CD4-positive, alpha-beta memory T cell (primary cell): ENCODE measurements around the gene BTAF1. TPM values are rescaled to one million over a fixed set of nuclear protein-coding genes. Genes with fewer than 3 reads are reported as not detected.
A peak's percentile ranks its signal among the peaks of the same experiment; 100 is the strongest.

Experiments used
- CTCF ChIA-PET: fragments of 350-600 bp; sonication (Branson Sonifier 250); formaldehyde crosslinking; loops from one replicate; lab custom pipeline; 2021; ENCODE audit warnings: inconsistent platforms; ENCODE audit not compliant: partially characterized antibody; lab: Charles Lee
- POLR2A ChIA-PET: fragments of 350-600 bp; sonication (Branson Sonifier 250); formaldehyde crosslinking; loops from one replicate; lab custom pipeline; 2021; ENCODE audit not compliant: partially characterized antibody; lab: Charles Lee
- DNase-seq, 5 donors: peaks; one replicate each; pipeline versions ENCODE4 v3.0.0 to v3.0.0-alpha.2; 2020 to 2022; ENCODE audit warnings: mixed read lengths in 1 of 5
- H3K27ac ChIP-seq: one replicate; pipeline ENCODE4 v1.7.0; 2013; ENCODE audit warnings: low read depth, low read length
- H3K27me3 ChIP-seq: 2 replicates; pipeline ENCODE4 v1.7.0; 2013; ENCODE audit warnings: mild to moderate bottlenecking, low read length, moderate library complexity; ENCODE audit not compliant: insufficient read depth
- H3K36me3 ChIP-seq: 2 replicates; pipeline ENCODE4 v1.7.0; 2013; ENCODE audit warnings: mild to moderate bottlenecking, low read length, moderate library complexity; ENCODE audit not compliant: insufficient read depth
- H3K4me1 ChIP-seq: 2 replicates; pipeline ENCODE4 v1.7.0; 2013; ENCODE audit warnings: mild to moderate bottlenecking, low read length, moderate library complexity; ENCODE audit not compliant: insufficient read depth
- H3K4me3 ChIP-seq, 2 donors: one replicate each; pipeline ENCODE4 v1.7.0; 2013; ENCODE audit warnings: low read length in 2 of 2, mild to moderate bottlenecking in 1 of 2
- H3K9me3 ChIP-seq, 2 donors: one replicate each; pipeline ENCODE4 v1.7.0; 2013; ENCODE audit warnings: low read length in 2 of 2, control low read depth in 1 of 2; ENCODE audit not compliant: control insufficient read depth in 1 of 2
- H3K27ac Mint-ChIP-seq, 7 donors: one replicate each; pipeline ENCODE4 v1.8.0; 2020 to 2021; ENCODE audit warnings: mixed read lengths in 7 of 7, mild to moderate bottlenecking in 6 of 7, inconsistent platforms in 3 of 7, moderate library complexity in 3 of 7
- H3K27me3 Mint-ChIP-seq, 2 donors: one replicate each; pipeline ENCODE4 v1.8.0; 2020 to 2021; ENCODE audit warnings: mixed read lengths in 2 of 2
- H3K36me3 Mint-ChIP-seq, 2 donors: one replicate each; pipeline ENCODE4 v1.8.0; 2020 to 2021; ENCODE audit warnings: mixed read lengths in 2 of 2, inconsistent platforms in 1 of 2, mild to moderate bottlenecking in 1 of 2
- H3K4me1 Mint-ChIP-seq, 4 donors: one replicate each; pipeline ENCODE4 v1.8.0; 2020 to 2021; ENCODE audit warnings: mixed read lengths in 4 of 4, mild to moderate bottlenecking in 1 of 4
- H3K4me3 Mint-ChIP-seq, 8 donors: one replicate each; pipeline ENCODE4 v1.8.0; 2020 to 2021; ENCODE audit warnings: mixed read lengths in 8 of 8, mild to moderate bottlenecking in 7 of 8, moderate library complexity in 6 of 8, inconsistent platforms in 3 of 8
- H3K9me3 Mint-ChIP-seq, 8 donors: one replicate each; pipeline ENCODE4 v1.8.0; 2020 to 2021; ENCODE audit warnings: mixed read lengths in 8 of 8, mild to moderate bottlenecking in 5 of 8, inconsistent platforms in 3 of 8, moderate library complexity in 1 of 8
- intact Hi-C: fragments of 100-400 bp; cut with micrococcal nuclease; formaldehyde crosslinking; loops from one replicate; pipeline ENCODE4 v1.15.1; 2023
- polyA plus RNA-seq, 2 donors: library from polyadenylated mRNA; unstranded; fragments of 300-500 nt; fragmentation: Illumina TruSeq; gene quantifications; one replicate each; pipeline ENCODE4 v1.2.3, GENCODE V29; 2021
- total RNA-seq, 2 experiments: library from RNA; stranded (reverse); gene quantifications; one replicate each; pipeline ENCODE4 v1.2.3, GENCODE V29; 2021

Gene BTAF1
- total and polyA plus RNA-seq, 4 experiments from 2014 or later: 6.0 to 76.9 (median 41.5) TPM

DNA sequence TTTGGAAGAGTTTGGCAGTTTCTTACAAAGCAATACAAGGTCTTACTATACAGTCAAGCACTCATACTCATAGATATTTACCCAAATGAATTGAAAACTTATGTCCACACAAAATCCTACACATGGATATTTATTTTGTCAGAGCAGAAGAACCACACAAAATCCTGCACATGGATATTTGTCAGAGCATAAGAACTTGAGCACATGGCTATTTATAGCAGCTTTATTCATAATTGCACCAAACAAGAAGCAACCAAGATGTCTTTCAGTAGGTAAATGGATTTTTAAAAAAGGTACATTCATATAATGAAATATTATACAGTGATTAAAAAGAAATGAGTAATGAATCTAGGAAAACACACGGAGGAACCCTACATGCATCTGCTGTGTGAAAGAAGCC, 115.4 kb downstream of the BTAF1 start:
- Mint-ChIP-seq H3K36me3 (peaks cover 1 to 6% of the 10 kb centered on the region in 2 donors), H3K9me3 (peaks cover 0 to 2% (median 0%) of the 10 kb centered on the region in 8 donors), H3K27me3 (no peaks in the 10 kb centered on the region), H3K27ac (no peak overlapping the region), H3K4me3 (no peak overlapping the region), H3K4me1 (no peaks in the 10 kb centered on the region)
- H3K27me3 ChIP-seq: no peaks in the 10 kb centered on the region
- no peak overlapping the region for H3K4me3 ChIP-seq
- no peak overlapping the region for H3K27ac ChIP-seq
- no peaks in the 10 kb centered on the region for H3K9me3 ChIP-seq
- no peaks in the 10 kb centered on the region for H3K36me3 ChIP-seq
- POLR2A ChIA-PET: no interaction called here
- no peaks in the 10 kb centered on the region for H3K4me1 ChIP-seq
- no peak for DNase-seq
- CTCF ChIA-PET: no interaction called here
- intact Hi-C loops: no loop called here

DNA sequence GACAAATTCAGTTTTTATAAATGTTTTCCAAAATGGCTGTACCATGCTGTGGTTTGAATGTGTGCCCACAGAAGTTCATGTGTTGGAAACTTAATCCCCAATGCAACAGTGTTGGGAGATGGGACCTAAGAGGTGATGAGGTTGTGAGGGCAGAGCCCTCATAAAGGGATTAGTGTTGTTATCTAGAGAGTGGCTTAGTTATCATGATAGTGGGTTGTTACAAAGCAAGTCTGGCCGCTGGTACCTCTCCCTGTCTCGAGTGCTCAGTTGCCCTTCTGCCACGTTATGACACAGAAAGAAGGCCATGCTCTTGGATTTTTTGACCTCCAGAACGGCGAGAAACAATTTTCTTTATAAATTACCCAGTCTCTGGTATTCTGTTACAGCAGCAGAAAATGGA, 119.0 kb downstream of the BTAF1 start:
- ChIA-PET CTCF (no interaction called here), POLR2A (no interaction called here)
- no peak for DNase-seq
- Histone ChIP-seq H3K9me3 (no peaks in the 10 kb centered on the region), H3K4me1 (peaks cover 1% of the 10 kb centered on the region), H3K36me3 (no peaks in the 10 kb centered on the region), H3K27ac (no peak overlapping the region), H3K4me3 (no peak overlapping the region), H3K27me3 (no peaks in the 10 kb centered on the region)
- intact Hi-C loops: no loop called here
- Mint-ChIP-seq H3K36me3 (no peaks in the 10 kb centered on the region), H3K4me3 (no peak overlapping the region), H3K27ac (no peak overlapping the region), H3K4me1 (peaks cover 0 to under 1% (median under 1%) of the 10 kb centered on the region in 4 donors), H3K27me3 (no peaks in the 10 kb centered on the region), H3K9me3 (peaks cover 0 to 2% (median 0%) of the 10 kb centered on the region in 8 donors)

- Mint-ChIP-seq H3K27ac (no peak overlapping the region), H3K9me3 (peaks cover 0 to 2% (median 0%) of the 10 kb centered on the region in 8 donors), H3K4me3 (no peak overlapping the region), H3K27me3 (no peaks in the 10 kb centered on the region), H3K4me1 (peaks cover 10 to 11% (median 10%) of the 10 kb centered on the region in 4 donors), H3K36me3 (no peaks in the 10 kb centered on the region)
- no peak overlapping the region for H3K27ac ChIP-seq
- ChIA-PET CTCF (no interaction called here), POLR2A (interaction anchor here (0.6 kb wide), 1 partner anchor 160 kb away, joined by 3 read pairs; no protein-coding TSS in a partner anchor)
- no peaks in the 10 kb centered on the region for H3K27me3 ChIP-seq
- H3K4me3 ChIP-seq: no peak overlapping the region
- H3K36me3 ChIP-seq: no peaks in the 10 kb centered on the region
- peaks cover 11% of the 10 kb centered on the region for H3K4me1 ChIP-seq
- H3K9me3 ChIP-seq: no peaks in the 10 kb centered on the region
- no peak for DNase-seq
- intact Hi-C loops: no loop called here
These were observed 122.1 kb downstream of the BTAF1 start for GRCh38 chr10:92045641-92046106.

DNA sequence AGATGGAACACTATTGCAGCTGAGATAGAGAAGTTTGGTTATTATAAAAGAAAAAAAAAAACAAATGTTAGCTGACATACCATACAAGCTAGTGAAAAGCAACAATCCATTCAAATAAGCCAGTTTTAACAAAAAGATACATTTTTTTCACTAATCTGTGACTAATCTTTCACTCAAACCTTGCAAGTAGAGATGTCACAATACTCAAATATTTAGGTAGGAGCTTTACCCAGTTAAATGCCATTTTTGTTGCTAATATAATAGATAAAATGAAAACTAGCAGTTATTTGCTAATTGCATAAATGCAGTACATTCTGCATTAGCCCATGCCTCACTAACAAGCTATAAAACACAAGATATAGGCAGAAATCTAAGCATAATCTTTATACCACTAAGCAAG, 123.6 kb downstream of the BTAF1 start:
- Histone ChIP-seq H3K27me3 (no peaks in the 10 kb centered on the region), H3K36me3 (no peaks in the 10 kb centered on the region), H3K4me1 (peaks cover 11% of the 10 kb centered on the region), H3K27ac (no peak overlapping the region), H3K4me3 (no peak overlapping the region), H3K9me3 (no peaks in the 10 kb centered on the region)
- DNase-seq: no peak
- no peak overlapping the region for H3K4me3 Mint-ChIP-seq
- H3K27me3 Mint-ChIP-seq: no peaks in the 10 kb centered on the region
- H3K4me1 Mint-ChIP-seq: peaks cover 10 to 11% (median 10%) of the 10 kb centered on the region in 4 donors
- H3K36me3 Mint-ChIP-seq: peaks cover 0 to 8% of the 10 kb centered on the region in 2 donors
- ChIA-PET POLR2A (no interaction called here), CTCF (interaction anchor here (0.9 kb wide), 1 partner anchor 41 kb away, joined by 3 read pairs; no protein-coding TSS in a partner anchor)
- H3K27ac Mint-ChIP-seq: peak overlapping the region in 1 of 7 donors; percentile 87
- peaks cover 0 to 2% (median 0%) of the 10 kb centered on the region in 8 donors for H3K9me3 Mint-ChIP-seq
- intact Hi-C loops: no loop called here

GRCh38 chr10:92052088-92052487, 128.5 kb downstream of the BTAF1 start:
- Histone ChIP-seq H3K27me3 (no peaks in the 10 kb centered on the region), H3K27ac (no peak overlapping the region), H3K36me3 (no peaks in the 10 kb centered on the region), H3K9me3 (no peaks in the 10 kb centered on the region), H3K4me1 (peaks cover 11% of the 10 kb centered on the region), H3K4me3 (no peak overlapping the region)
- Mint-ChIP-seq H3K36me3 (peaks cover 11 to 16% of the 10 kb centered on the region in 2 donors), H3K27ac (no peak overlapping the region), H3K27me3 (no peaks in the 10 kb centered on the region), H3K9me3 (no peaks in the 10 kb centered on the region), H3K4me1 (peaks cover 10 to 14% (median 12%) of the 10 kb centered on the region in 4 donors), H3K4me3 (no peak overlapping the region)
- POLR2A ChIA-PET: no interaction called here
- no peak for DNase-seq
- intact Hi-C loops: no loop called here
- CTCF ChIA-PET: no interaction called here

GRCh38 chr10:92052741-92053140, 129.2 kb downstream of the BTAF1 start:
- no peak overlapping the region for H3K27ac Mint-ChIP-seq

DNA sequence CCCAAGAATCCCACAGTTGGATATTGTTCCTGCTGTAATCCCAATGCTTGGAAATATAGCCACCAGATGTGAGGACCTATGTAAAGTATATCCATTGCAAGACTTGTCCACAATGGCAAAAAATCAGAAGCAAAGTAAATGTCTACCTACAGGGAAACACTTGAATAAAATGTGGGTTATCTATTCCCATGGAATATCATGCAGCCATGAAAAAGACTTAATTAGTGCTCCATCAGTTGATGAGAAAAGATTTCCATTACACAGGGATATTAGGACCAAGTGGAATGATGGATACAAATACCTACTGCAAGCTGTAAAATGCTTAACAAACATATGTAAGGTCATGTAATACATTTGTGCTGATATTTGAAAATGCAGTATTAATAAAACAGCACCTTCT, 131.2 kb downstream of the BTAF1 start:
- peaks cover 0 to 4% (median 3%) of the 10 kb centered on the region in 4 donors for H3K4me1 Mint-ChIP-seq
- ChIA-PET CTCF (no interaction called here), POLR2A (no interaction called here)
- H3K36me3 Mint-ChIP-seq: peaks cover 15 to 17% of the 10 kb centered on the region in 2 donors
- H3K27ac Mint-ChIP-seq: no peak overlapping the region
- no peaks in the 10 kb centered on the region for H3K27me3 Mint-ChIP-seq
- no peaks in the 10 kb centered on the region for H3K9me3 Mint-ChIP-seq
- H3K4me3 ChIP-seq: no peak overlapping the region
- H3K36me3 ChIP-seq: no peaks in the 10 kb centered on the region
- H3K4me3 Mint-ChIP-seq: no peak overlapping the region
- DNase-seq: no peak
- no peaks in the 10 kb centered on the region for H3K27me3 ChIP-seq
- H3K27ac ChIP-seq: no peak overlapping the region
- H3K4me1 ChIP-seq: no peaks in the 10 kb centered on the region
- intact Hi-C loops: no loop called here
- H3K9me3 ChIP-seq: no peaks in the 10 kb centered on the region

More at GRCh38 chr10:92052741-92053140, 129.2 kb downstream of the BTAF1 start:
- POLR2A ChIA-PET: no interaction called here
- Histone ChIP-seq H3K4me1 (peaks cover 8% of the 10 kb centered on the region), H3K27me3 (no peaks in the 10 kb centered on the region), H3K36me3 (no peaks in the 10 kb centered on the region), H3K27ac (no peak overlapping the region), H3K9me3 (no peaks in the 10 kb centered on the region), H3K4me3 (no peak overlapping the region)
- no peaks in the 10 kb centered on the region for H3K27me3 Mint-ChIP-seq
- H3K4me3 Mint-ChIP-seq: no peak overlapping the region
- no peaks in the 10 kb centered on the region for H3K9me3 Mint-ChIP-seq
- intact Hi-C loops: no loop called here
- H3K36me3 Mint-ChIP-seq: peaks cover 11 to 16% of the 10 kb centered on the region in 2 donors
- peaks cover 7 to 12% (median 11%) of the 10 kb centered on the region in 4 donors for H3K4me1 Mint-ChIP-seq
- DNase-seq: no peak
- CTCF ChIA-PET: no interaction called here
